ENCODE data around the gene HCFC1R1. TPM values are rescaled to one million over a fixed set of nuclear protein-coding genes. Genes with fewer than 3 reads are reported as not detected.

Gene HCFC1R1
- total RNA-seq, 2 donors from 2014 or later: 10.6 to 14.4 TPM

- ATAC-seq (no peak), DNase-seq (no peak)
- H3K9me3 ChIP-seq (ENCODE audit: control insufficient read depth, low read length, poor library complexity, severe bottlenecking): no peaks in the 10 kb centered on the region
- H3K4me3 Mint-ChIP-seq: no peak overlapping the region
- H3K27me3 Mint-ChIP-seq: no peaks in the 10 kb centered on the region
- H3K27ac Mint-ChIP-seq: no peak overlapping the region
- H3K4me1 Mint-ChIP-seq: peaks cover 3% of the 10 kb centered on the region
- no peaks in the 10 kb centered on the region for H3K36me3 Mint-ChIP-seq (ENCODE audit: low read depth)
These were observed 38.3 kb downstream of the HCFC1R1 start for GRCh38 chr16:2985462-2985861.

DNA sequence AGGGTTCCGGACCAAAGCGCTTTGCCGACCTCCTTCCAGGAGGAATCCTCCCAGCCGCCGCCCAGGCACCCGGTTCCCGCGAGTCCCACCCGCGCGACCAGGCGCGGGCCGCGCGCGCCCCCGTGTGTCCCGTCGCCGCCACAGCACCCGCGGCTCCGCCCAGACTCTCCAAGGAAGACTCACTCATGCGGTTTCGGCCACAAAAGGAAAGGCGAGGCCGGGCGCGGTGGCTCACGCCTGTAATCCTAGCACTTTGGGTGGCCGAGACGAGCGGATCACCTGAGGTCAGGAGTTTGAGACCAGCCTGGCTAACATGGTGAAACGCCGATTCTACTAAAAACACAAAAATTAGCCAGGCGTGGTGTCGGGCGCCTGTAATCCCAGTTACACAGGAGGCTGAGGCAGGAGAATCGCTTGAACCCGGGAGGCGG is 40.0 kb downstream of the HCFC1R1 start:
- no peaks in the 10 kb centered on the region for H3K36me3 Mint-ChIP-seq (ENCODE audit: low read depth)
- H3K4me1 Mint-ChIP-seq: peaks cover 3% of the 10 kb centered on the region
- H3K27me3 Mint-ChIP-seq: no peaks in the 10 kb centered on the region
- H3K9me3 ChIP-seq (ENCODE audit: control insufficient read depth, low read length, poor library complexity, severe bottlenecking): no peaks in the 10 kb centered on the region
- no peak overlapping the region for H3K27ac Mint-ChIP-seq
- DNase-seq (peak; percentile 45 to 64 (median 57)), ATAC-seq (peak; percentile 56)
- peak overlapping the region; percentile 45 for H3K4me3 Mint-ChIP-seq

DNA sequence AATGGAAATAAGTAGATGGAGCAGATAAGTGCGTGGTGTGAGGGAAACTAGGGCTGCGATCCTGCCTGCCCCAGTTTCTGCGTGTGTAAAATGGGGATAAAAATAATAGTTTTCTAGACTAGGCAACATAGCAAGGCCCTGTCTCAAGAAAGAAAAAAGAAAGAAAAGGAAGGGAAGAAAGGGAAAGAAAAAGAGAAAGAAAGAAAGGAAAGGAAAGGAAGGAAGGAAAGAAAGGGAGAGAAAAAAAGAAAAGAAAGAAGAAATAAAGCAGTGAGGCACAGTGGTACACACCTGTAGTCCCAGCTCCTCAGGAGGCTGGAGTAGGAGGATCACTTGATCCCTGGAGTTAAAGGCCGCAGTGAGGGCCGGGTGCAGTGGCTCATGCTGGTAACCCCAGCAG is 41.3 kb downstream of the HCFC1R1 start:
- H3K4me3 Mint-ChIP-seq: peak overlapping the region; percentile 86
- H3K9me3 ChIP-seq (ENCODE audit: control insufficient read depth, low read length, poor library complexity, severe bottlenecking): no peaks in the 10 kb centered on the region
- H3K27me3 Mint-ChIP-seq: no peaks in the 10 kb centered on the region
- no peak for DNase-seq
- H3K36me3 Mint-ChIP-seq (ENCODE audit: low read depth): no peaks in the 10 kb centered on the region
- peaks cover 3% of the 10 kb centered on the region for H3K4me1 Mint-ChIP-seq
- H3K27ac Mint-ChIP-seq: peak overlapping the region; percentile 90
- ATAC-seq: no peak

GRCh38 chr16:2981899-2982250 is 41.9 kb downstream of the HCFC1R1 start:
- H3K4me3 Mint-ChIP-seq: peak overlapping the region; percentile 86
- H3K27ac Mint-ChIP-seq: peak overlapping the region; percentile 90
- DNase-seq (no peak), ATAC-seq (no peak)
- H3K36me3 Mint-ChIP-seq (ENCODE audit: low read depth): no peaks in the 10 kb centered on the region
- no peaks in the 10 kb centered on the region for H3K27me3 Mint-ChIP-seq
- H3K9me3 ChIP-seq (ENCODE audit: control insufficient read depth, low read length, poor library complexity, severe bottlenecking): no peaks in the 10 kb centered on the region
- H3K4me1 Mint-ChIP-seq: peaks cover 3% of the 10 kb centered on the region

GRCh38 chr16:2981177-2981898 is 42.4 kb downstream of the HCFC1R1 start:
- no peaks in the 10 kb centered on the region for H3K9me3 ChIP-seq (ENCODE audit: control insufficient read depth, low read length, poor library complexity, severe bottlenecking)
- no peaks in the 10 kb centered on the region for H3K27me3 Mint-ChIP-seq
- H3K27ac Mint-ChIP-seq: peak overlapping the region; percentile 90
- H3K4me1 Mint-ChIP-seq: peaks cover 3% of the 10 kb centered on the region
- ATAC-seq: no peak
- no peaks in the 10 kb centered on the region for H3K36me3 Mint-ChIP-seq (ENCODE audit: low read depth)
- no peak for DNase-seq
- H3K4me3 Mint-ChIP-seq: peak overlapping the region; percentile 86

DNA sequence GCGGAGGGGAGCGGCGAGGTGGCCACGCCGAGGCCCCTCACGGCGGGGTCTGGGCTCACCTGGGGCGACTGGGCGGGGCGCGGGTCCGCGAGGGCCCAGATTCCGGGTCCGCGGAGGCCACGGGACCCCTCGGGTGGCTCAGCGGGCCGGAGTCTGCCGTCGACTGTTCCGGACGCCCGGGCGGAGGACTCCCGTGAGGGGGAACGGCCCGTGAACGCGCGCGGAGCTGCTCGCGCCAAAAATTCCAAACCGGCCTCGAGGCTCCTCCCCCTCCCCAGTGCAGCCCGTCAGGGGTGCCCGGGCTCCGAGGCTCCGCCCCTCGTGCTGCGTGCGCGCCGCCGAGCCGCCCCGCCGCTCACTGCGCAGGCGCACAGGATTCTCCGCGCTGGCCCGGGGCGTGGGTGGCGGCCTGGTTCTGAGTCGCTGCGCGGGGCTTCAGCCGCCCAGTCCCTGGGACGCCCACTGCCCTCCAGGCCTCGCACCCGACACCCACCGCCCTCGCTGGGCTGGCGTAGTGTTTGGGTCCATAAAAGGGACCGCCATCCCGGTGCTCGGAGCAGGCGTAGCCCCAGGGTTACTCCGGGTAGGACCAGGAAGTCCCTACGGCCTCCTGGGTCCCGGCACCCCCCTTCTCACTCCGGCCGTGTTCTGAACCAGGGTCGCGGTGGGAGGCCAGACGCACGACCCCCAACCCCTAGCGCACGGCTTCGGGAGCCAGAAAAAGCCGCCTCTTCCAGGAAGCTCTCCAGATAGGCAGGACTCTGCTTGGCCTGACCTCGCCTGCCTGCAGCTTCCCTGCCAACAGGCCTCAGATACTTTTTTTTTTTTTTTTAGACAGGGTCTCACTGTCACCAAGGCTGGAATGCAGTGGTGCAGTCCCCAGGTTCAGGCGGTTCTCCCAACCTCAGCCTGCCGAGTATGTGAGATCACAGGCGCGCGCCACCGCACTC is 43.2 kb downstream of the HCFC1R1 start, which contains the start of gene PKMYT1:
Gene PKMYT1, minus strand, starts transcription at position 220 of the 950 bp plus-strand sequence. CDS start 789 bp downstream, outside the sequence.
- peak within 1 kb of the TSS; percentile 86 for H3K4me3 Mint-ChIP-seq
- peak; percentile 94 for ATAC-seq

DNA sequence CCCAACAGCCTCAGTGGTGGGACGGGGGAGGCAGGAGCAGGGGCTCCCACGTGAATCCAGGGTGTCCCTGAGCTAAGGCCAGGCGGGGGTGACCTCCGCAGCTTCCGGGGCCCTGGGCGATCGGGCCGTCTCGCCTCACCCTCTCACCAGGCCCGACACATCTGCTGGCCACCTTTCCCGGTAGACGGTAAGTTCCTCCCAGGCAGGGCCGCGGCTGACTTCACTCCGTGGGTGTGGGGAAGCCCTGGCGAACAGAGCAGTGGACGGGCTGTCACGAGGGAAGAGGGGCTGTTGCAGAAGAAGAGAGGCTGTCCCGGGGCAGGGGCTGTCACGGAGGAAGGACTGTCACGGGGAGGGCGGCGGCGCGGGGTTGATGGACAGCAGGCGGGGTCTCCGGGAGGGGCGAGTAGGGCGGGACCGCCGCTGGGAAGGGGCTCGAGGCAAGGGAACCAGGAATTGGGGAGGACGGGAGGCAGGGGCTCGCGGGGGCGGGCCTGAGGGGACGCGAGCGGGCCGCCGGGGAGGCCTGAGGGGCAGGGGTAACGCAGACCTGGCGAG is 44.0 kb downstream of the HCFC1R1 start:
- H3K9me3 ChIP-seq (ENCODE audit: control insufficient read depth, low read length, poor library complexity, severe bottlenecking): no peaks in the 10 kb centered on the region
- Mint-ChIP-seq H3K27me3 (no peaks in the 10 kb centered on the region), H3K4me3 (peak overlapping the region; percentile 77), H3K36me3 (ENCODE audit: low read depth) (no peaks in the 10 kb centered on the region), H3K4me1 (peaks cover 3% of the 10 kb centered on the region), H3K27ac (no peak overlapping the region)
- DNase-seq: no peak
- no peak for ATAC-seq

More for the DNA sequence above, 43.2 kb downstream of the HCFC1R1 start, which contains the start of gene PKMYT1:
- Mint-ChIP-seq H3K27me3 (no peaks in the 10 kb centered on the region), H3K36me3 (ENCODE audit: low read depth) (no peaks in the 10 kb centered on the region), H3K27ac (peak within 1 kb of the TSS; percentile 90), H3K4me1 (peaks cover 3% of the 10 kb centered on the region)
- no peaks in the 10 kb centered on the region for H3K9me3 ChIP-seq (ENCODE audit: control insufficient read depth, low read length, poor library complexity, severe bottlenecking)
- DNase-seq: peak; percentile 94 to 97 (median 96)

DNA sequence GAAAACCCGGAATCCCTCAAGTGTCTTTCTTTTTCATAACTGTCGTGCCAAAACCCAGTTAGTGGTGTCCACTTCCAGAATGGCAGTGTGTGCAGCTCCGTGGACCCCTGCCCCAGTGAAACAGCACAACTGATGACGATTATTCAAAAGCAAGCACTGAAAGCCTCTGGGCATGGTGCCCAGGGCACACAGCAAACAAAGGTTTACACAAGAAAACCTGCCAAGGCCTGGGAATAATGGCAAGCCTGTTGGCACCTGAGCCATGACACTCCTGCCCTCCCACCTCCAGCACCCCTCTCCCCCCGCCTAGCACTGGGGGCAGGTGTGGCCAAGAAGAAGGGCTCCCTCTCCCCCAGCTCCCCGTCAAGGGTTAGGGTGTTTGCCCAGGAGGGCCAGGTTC is 46.3 kb downstream of the HCFC1R1 start:
- Mint-ChIP-seq H3K36me3 (ENCODE audit: low read depth) (no peaks in the 10 kb centered on the region), H3K4me1 (peaks cover 3% of the 10 kb centered on the region), H3K27me3 (no peaks in the 10 kb centered on the region), H3K4me3 (no peak overlapping the region), H3K27ac (no peak overlapping the region)
- H3K9me3 ChIP-seq (ENCODE audit: control insufficient read depth, low read length, poor library complexity, severe bottlenecking): no peaks in the 10 kb centered on the region
- no peak for DNase-seq
- ATAC-seq: no peak

GRCh38 chr16:2976673-2977072 is 47.1 kb downstream of the HCFC1R1 start:
- no peak overlapping the region for H3K27ac Mint-ChIP-seq
- H3K4me1 Mint-ChIP-seq: peaks cover 5% of the 10 kb centered on the region
- no peak overlapping the region for H3K4me3 Mint-ChIP-seq
- H3K9me3 ChIP-seq (ENCODE audit: control insufficient read depth, low read length, poor library complexity, severe bottlenecking): no peaks in the 10 kb centered on the region
- H3K36me3 Mint-ChIP-seq (ENCODE audit: low read depth): peaks cover 3% of the 10 kb centered on the region
- no peak for ATAC-seq
- no peaks in the 10 kb centered on the region for H3K27me3 Mint-ChIP-seq
- no peak for DNase-seq

DNA sequence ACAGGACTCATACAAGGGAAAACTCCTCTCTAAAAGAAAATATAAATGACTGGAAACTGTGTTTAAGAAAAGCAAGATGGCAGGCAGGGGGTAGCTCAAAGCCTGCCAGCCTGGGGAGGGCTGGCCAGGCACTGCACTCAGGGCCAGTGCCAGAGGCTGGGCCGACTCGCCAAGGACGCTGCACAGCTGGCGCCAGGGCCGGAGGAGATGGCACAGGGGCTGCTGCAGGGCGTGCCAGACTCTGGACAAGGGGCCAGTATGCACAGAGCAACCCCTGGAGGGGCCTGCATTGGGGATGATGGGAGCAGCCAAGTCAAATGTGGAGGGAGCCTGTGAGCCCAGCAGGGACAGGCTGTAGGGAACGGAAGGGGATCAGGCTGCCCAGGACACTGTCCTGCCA is 47.5 kb downstream of the HCFC1R1 start:
- DNase-seq (no peak), ATAC-seq (no peak)
- Mint-ChIP-seq H3K36me3 (ENCODE audit: low read depth) (peaks cover 3% of the 10 kb centered on the region), H3K4me3 (no peak overlapping the region), H3K27ac (no peak overlapping the region), H3K27me3 (no peaks in the 10 kb centered on the region), H3K4me1 (peaks cover 4% of the 10 kb centered on the region)
- H3K9me3 ChIP-seq (ENCODE audit: control insufficient read depth, low read length, poor library complexity, severe bottlenecking): no peaks in the 10 kb centered on the region

GRCh38 chr16:2975161-2975795 is 48.5 kb downstream of the HCFC1R1 start:
- ATAC-seq: no peak
- Mint-ChIP-seq H3K36me3 (ENCODE audit: low read depth) (peaks cover 3% of the 10 kb centered on the region), H3K27me3 (no peaks in the 10 kb centered on the region), H3K27ac (no peak overlapping the region), H3K4me3 (no peak overlapping the region), H3K4me1 (peaks cover 4% of the 10 kb centered on the region)
- no peaks in the 10 kb centered on the region for H3K9me3 ChIP-seq (ENCODE audit: control insufficient read depth, low read length, poor library complexity, severe bottlenecking)
- no peak for DNase-seq

DNA sequence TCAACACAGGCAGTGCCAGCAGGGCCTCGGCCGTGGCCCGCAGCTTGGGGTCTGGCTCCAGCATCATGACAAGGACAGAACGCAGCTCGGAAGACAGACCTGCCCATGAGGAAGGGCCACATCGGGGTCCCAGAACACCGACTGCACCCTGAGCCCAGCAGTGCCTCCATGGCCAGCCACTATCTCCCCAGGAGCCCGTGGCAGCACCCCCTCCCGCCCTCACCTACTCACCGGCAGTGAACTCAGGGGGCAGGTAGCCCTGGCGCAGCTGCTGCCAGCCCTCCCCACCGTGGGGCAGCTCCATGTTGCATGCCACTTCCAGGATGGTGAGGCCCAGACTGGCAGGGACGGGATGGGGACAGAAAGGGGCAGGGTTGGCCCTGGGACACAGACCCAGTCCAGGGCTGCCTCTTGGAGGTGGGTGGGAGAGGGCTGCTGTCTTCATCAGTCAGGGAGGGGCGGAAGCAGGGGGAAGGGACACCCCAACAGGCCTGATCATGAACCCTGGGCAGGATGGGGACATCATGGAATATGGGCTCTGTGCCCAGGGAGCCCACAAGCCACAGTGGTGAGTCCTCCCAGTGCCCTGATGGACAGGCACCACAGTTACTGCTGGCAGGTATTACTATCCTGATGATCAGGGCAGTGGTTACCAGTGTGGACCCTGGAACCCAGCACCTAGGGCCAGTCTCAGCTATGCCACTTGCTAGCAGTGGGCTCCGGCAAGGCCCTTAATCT is 49.3 kb downstream of the HCFC1R1 start:
- DNase-seq (no peak), ATAC-seq (no peak)
- peaks cover 3% of the 10 kb centered on the region for H3K36me3 Mint-ChIP-seq (ENCODE audit: low read depth)
- no peaks in the 10 kb centered on the region for H3K27me3 Mint-ChIP-seq
- no peak overlapping the region for H3K4me3 Mint-ChIP-seq
- no peak overlapping the region for H3K27ac Mint-ChIP-seq
- H3K4me1 Mint-ChIP-seq: peaks cover 4% of the 10 kb centered on the region
- no peaks in the 10 kb centered on the region for H3K9me3 ChIP-seq (ENCODE audit: control insufficient read depth, low read length, poor library complexity, severe bottlenecking)
